Measurements from ENCODE around the gene RIMS4.
"Not testable (repeated sequence)": the region's sequence is repeated elsewhere in the genome, so short reads cannot be mapped to it uniquely, and the experiment has no call there.

Gene RIMS4

GRCh38 chr20:44763798-44764197 is 46.5 kb downstream of the RIMS4 start:
- DNase-seq (ENCODE audit: low read depth in 2 of 2): not testable (repeated sequence)

GRCh38 chr20:44762466-44763140 is 47.7 kb downstream of the RIMS4 start:
- no peak for DNase-seq (ENCODE audit: low read depth in 2 of 2)

GRCh38 chr20:44761423-44761822 is 48.9 kb downstream of the RIMS4 start:
- DNase-seq (ENCODE audit: low read depth in 2 of 2): no peak

GRCh38 chr20:44759595-44759994 is 50.8 kb downstream of the RIMS4 start:
- DNase-seq (ENCODE audit: low read depth in 2 of 2): no peak

DNA sequence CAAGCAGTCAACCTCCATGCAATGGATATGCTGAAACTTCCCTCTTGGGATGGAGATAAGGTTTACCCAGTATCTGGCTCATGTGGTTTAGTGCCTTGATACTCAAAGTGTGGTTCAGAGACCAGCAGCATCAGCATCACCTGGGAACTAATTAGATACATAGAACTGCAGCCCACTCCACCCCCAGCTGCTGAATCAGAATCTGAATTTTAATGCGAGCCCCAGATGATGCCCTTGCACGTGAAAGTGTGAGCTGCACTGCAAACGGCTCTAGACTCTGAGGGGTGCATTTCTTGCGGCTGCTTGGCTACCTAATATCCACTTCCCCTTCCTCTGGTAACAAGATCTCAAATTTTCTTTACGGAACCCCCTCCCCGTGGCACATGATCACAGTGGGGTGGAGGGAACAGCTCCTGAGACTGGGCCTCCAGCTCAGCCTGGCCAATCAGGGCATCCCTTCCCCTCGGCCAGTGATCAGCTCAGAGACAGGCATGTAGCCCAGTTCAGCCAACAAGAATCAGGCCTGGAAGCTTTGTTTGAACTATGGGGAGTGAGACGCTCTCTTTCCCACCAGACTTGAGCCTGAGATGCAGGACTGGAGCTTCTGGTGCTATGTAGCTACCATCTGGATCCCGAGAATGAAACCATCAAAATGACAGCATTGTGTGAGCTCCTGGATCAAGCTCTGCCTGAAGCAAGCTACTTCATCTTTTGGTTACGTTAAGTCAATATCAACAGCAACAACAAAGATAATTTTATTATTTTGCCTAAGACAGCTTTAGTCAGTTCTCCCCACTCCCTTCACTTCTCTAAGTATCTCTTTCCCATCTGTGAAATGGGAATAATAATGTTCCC is 51.9 kb downstream of the RIMS4 start:
- DNase-seq (ENCODE audit: low read depth in 2 of 2): no peak

DNA sequence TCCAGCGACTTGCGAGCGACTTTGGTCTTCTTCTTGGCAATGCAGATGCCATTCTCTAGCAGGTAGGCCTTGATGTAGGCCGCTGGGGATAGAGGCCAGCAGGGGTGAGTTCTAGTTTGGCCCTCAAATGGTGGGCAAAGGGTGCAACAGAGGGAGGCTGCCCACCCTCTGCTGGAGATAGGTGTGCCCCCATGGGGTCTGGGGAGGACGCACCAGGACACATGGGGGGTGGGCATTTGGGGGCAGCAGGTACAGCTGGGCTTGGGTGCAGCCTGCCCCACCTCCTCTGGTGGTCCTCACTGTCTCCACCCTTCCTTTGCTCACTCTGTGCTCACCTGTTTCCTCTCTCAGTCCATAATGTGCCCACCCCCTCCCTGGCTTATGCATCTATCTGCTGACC is 53.4 kb downstream of the RIMS4 start:
- DNase-seq (ENCODE audit: low read depth in 2 of 2): no peak

- no peak for DNase-seq (ENCODE audit: low read depth in 2 of 2)
Measured at GRCh38 chr20:44756011-44756688, 54.2 kb downstream of the RIMS4 start.

DNA sequence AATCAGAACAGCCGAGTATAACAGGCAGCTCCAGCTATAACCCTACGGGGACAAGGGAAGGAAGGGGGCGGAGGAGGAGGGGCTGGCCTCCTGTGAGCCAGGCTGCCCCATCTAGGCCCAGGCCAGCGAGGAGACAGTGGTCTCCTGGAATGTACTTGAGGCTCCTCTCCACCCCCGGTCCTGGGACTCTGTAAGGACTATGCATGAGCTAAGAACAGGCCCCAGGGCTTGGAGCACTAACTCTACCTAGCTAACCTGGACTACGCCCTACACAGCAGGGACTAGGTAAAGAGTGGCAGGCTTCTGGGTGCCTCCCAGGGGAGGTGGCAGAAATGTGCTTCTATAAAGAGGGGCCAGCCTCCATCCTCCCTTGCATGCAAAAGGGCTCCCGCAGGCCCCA is 55.8 kb downstream of the RIMS4 start:
- no peak for DNase-seq (ENCODE audit: low read depth in 2 of 2)

- no peak for DNase-seq (ENCODE audit: low read depth in 2 of 2)
Measured at GRCh38 chr20:44752099-44752931, 58.0 kb downstream of the RIMS4 start.

GRCh38 chr20:44750081-44750805 is 60.1 kb downstream of the RIMS4 start:
- DNase-seq (ENCODE audit: low read depth in 2 of 2): no peak

DNA sequence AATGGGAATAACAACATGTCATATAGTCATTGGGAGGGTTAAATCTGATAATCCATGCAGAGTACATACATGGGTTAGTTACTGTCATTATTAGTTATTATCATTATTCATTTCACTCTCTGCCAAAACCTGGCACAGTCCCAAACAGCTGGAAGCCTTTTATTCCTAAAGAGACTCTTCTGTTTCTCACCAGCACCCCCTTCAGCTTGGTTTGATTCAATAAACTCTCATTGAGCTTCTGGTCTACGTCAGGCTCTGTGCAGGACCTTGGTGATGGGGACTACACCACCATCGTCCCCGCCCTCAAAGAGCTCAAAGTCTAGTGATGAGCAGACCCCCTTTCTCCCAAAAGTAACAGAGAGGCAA is 62.4 kb downstream of the RIMS4 start:
- no peak for DNase-seq (ENCODE audit: low read depth in 2 of 2)

DNA sequence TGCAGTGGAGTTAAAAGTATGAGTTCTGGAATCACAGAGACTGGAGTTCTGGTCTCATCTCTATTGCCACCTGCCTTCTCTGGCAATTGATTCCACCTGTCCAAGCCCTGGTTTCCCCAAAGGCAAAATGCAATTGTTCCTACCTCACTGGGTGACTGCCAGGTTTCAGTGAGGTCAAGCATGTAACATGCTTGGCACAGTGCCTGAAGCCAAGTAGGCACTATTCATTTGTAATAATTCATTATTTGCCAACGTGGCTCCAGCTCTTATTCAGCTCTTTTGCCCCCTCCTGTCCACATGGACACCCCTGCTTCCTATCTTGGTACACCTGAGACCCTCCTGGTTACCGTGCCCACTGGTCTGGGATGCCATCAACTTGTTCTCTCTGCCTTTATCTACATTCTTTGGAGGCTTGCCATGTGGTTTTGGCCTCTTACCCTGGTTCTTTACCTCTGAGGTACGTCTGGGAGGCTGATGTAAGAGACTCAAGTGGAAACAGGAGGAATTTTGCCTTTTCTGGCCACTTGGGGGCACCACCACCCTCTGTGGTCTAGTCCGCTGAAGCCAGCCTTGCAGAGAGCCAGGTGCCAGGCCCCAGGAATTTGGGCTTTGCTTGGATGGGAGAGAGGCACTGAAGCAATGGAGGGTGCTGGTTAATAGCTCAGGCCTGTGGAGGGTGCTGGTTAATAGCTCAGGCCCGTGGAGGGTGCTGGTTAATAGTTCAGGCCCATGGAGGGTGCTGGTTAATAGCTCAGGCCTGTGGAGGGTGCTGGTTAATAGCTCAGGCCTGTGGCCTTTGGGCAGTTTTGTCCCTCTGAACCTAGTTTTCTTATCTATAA is 63.0 kb downstream of the RIMS4 start:
- peak; percentile 58 to 63 for DNase-seq (ENCODE audit: low read depth in 2 of 2)

GRCh38 chr20:44746367-44747165 is 63.8 kb downstream of the RIMS4 start:
- no peak for DNase-seq (ENCODE audit: low read depth in 2 of 2)

GRCh38 chr20:44745598-44746366 is 64.6 kb downstream of the RIMS4 start, which contains the start of gene KCNK15:
Gene KCNK15, plus strand, starts transcription at chr20:44745865. Its CDS starts 46 bp downstream, at chr20:44745911.
- DNase-seq (ENCODE audit: low read depth in 2 of 2): peak in 1 of 2 donors; percentile 30

DNA sequence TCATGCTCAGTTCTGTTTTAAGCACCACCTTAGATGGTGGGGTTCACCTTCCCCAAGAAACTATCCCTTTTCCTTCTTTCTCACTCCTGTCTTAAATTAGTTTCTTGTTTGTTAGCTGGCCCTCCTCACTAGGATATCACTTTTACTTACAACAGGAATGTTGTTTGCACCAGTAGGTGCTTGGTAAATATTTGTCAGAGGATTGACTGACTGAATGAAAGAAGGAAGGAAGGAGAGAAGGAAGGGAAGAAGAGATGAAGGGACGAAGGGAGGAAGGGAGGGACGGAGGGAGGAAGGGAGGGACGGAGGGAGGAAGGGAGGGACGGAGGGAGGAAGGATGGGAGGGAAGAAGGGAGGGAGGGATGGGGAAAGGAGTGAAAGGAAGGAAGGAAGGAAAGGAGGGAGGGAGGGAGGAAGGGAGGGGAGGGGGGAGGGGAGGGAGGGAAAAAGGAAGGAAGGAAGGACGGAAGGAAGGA is 65.2 kb downstream of the RIMS4 start:
- no peak for DNase-seq (ENCODE audit: low read depth in 2 of 2)

- DNase-seq (ENCODE audit: low read depth in 2 of 2): no peak
Measured at GRCh38 chr20:44743916-44744655, 66.3 kb downstream of the RIMS4 start.

DNA sequence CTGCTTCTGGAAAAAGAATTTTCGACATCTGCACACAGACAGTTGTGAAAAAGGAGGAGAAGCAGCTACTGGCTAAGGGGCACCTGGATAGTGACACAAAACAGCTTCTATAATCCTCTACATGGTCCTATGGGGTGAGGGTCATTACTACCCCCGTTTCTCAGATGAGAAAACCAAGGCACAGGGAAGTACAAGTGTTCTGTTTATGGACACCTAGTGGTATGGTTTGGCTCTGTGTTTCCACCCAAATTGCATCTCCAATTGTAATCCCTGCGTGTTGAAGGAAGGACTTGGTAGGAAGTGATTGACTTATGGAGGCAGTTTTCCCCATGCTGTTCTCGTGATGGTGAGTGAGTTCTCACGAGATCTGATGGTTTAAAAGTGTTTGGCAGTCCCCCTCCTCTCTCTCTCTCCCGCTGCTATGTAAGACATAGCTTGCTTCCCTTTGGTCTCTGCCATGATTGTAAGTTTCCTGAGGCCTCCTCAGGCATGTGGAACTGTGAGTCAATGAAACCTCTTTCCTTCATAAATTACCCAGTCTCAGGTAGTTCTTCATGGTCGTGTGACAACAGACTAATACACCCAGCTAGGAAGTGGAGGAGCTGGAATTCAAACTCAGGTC is 67.2 kb downstream of the RIMS4 start:
- no peak for DNase-seq (ENCODE audit: low read depth in 2 of 2)

All from stimulated activated CD4-positive, alpha-beta T cell treated with anti-CD3 and anti-CD28 coated beads, Interleukin-4, amount 100 ng/mL, for 48 hours (primary cell).